Activated CD8-positive, alpha-beta T cell treated with anti-CD3 and anti-CD28 coated beads, Interleukin-2, amount 10 ng/mL, durations not matched to agents 7 days and 5 days (primary cell): Measurements from ENCODE around the gene ACER1. TPM values are rescaled to one million over a fixed set of nuclear protein-coding genes. Genes with fewer than 3 reads are reported as not detected.
"Not testable (repeated sequence)": the region's sequence is repeated elsewhere in the genome, so short reads cannot be mapped to it uniquely, and the experiment has no call there.

ENCODE experiments used
- ATAC-seq: fragments of 150-1000 bp; cut with Tn5 transposase; one replicate; pipeline ENCODE4 v1.10.0; 2021; ENCODE audit warnings: moderate library complexity
- CTCF ChIA-PET: fragments of 350-600 bp; sonication (Branson Sonifier 250); formaldehyde crosslinking; loops from one replicate; lab custom pipeline; 2021; ENCODE audit warnings: antibody characterized with exemption; lab: Charles Lee
- POLR2A ChIA-PET: fragments of 350-600 bp; sonication (Branson Sonifier 250); formaldehyde crosslinking; loops from one replicate; lab custom pipeline; 2021; ENCODE audit warnings: antibody characterized with exemption; lab: Charles Lee
- DNase-seq: peaks from one replicate; pipeline ENCODE4 v3.0.0-alpha.2; 2020
- H3K27ac Mint-ChIP-seq: one replicate; pipeline ENCODE4 v1.8.0; 2021; ENCODE audit warnings: mild to moderate bottlenecking, mixed read lengths
- H3K27me3 Mint-ChIP-seq: one replicate; pipeline ENCODE4 v1.8.0; 2021; ENCODE audit warnings: low read depth, mixed read lengths
- H3K36me3 Mint-ChIP-seq: one replicate; pipeline ENCODE4 v1.8.0; 2021; ENCODE audit warnings: low read depth, mixed read lengths
- H3K4me1 Mint-ChIP-seq: one replicate; pipeline ENCODE4 v1.8.0; 2021; ENCODE audit warnings: low read depth, mixed read lengths
- H3K4me3 Mint-ChIP-seq: one replicate; pipeline ENCODE4 v1.8.0; 2021; ENCODE audit warnings: mild to moderate bottlenecking, mixed read lengths
- H3K9me3 Mint-ChIP-seq: one replicate; pipeline ENCODE4 v1.8.0; 2022; ENCODE audit warnings: mixed read lengths; ENCODE audit not compliant: insufficient read depth
- total RNA-seq, 2 experiments: library from RNA; stranded (reverse); gene quantifications; one replicate each; pipeline ENCODE4 v1.2.3, GENCODE V29; 2021

Gene ACER1
- total RNA-seq, 2 experiments from 2014 or later = 0.26 to 0.29 TPM

DNA sequence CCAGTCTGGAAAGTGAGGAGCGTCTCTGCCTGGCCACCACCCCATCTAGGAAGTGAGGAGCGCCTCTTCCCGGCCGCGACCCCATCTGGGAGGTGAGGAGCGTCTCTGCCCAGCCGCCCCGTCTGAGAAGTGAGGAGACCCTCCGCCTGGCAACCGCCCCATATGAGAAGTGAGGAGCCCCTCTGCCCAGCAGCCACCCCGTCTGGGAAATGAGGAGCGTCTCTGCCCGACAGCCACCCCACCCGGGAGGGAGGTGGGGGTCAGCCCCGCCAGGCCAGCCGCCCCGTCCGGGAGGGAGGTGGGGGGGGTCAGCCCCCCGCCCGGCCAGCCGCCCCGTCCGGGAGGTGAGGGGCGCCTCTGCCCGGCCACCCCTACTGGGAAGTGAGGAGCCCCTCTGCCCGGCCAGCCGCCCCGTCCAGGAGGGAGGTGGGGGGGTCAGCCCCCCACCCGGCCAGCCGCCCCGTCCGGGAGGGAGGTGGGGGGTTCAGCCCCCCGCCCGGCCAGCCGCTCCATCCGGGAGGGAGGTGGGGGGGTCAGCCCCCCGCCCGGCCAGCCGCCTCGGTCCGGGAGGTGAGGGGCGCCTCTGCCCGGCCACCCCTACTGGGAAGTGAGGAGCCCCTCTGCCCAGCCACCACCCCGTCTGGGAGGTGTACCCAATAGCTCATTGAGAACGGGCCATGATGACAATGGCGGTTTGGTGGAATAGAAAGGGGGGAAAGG is 22.1 kb upstream of the ACER1 start:
- H3K27me3 Mint-ChIP-seq, H3K4me1 Mint-ChIP-seq, DNase-seq, H3K4me3 Mint-ChIP-seq, ATAC-seq, H3K9me3 Mint-ChIP-seq, CTCF ChIA-PET, H3K27ac Mint-ChIP-seq: not testable (repeated sequence)
- POLR2A ChIA-PET = interaction anchor here (0.7 kb wide), 1 partner anchor 199 kb away, joined by 3 read pairs; no protein-coding TSS in a partner anchor
- peaks cover 15% of the 10 kb centered on the region for H3K36me3 Mint-ChIP-seq

GRCh38 chr19:6354098-6354674 is 20.8 kb upstream of the ACER1 start:
- ChIA-PET POLR2A (no interaction called here), CTCF (interaction anchor here (1.0 kb wide), 1 partner anchor 228 kb away, joined by 3 read pairs; no protein-coding TSS in a partner anchor)
- peaks cover 12% of the 10 kb centered on the region for H3K36me3 Mint-ChIP-seq
- ATAC-seq = no peak
- DNase-seq = no peak
- H3K27me3 Mint-ChIP-seq = no peaks in the 10 kb centered on the region
- no peak overlapping the region for H3K4me3 Mint-ChIP-seq
- no peaks in the 10 kb centered on the region for H3K9me3 Mint-ChIP-seq
- no peaks in the 10 kb centered on the region for H3K4me1 Mint-ChIP-seq
- no peak overlapping the region for H3K27ac Mint-ChIP-seq

DNA sequence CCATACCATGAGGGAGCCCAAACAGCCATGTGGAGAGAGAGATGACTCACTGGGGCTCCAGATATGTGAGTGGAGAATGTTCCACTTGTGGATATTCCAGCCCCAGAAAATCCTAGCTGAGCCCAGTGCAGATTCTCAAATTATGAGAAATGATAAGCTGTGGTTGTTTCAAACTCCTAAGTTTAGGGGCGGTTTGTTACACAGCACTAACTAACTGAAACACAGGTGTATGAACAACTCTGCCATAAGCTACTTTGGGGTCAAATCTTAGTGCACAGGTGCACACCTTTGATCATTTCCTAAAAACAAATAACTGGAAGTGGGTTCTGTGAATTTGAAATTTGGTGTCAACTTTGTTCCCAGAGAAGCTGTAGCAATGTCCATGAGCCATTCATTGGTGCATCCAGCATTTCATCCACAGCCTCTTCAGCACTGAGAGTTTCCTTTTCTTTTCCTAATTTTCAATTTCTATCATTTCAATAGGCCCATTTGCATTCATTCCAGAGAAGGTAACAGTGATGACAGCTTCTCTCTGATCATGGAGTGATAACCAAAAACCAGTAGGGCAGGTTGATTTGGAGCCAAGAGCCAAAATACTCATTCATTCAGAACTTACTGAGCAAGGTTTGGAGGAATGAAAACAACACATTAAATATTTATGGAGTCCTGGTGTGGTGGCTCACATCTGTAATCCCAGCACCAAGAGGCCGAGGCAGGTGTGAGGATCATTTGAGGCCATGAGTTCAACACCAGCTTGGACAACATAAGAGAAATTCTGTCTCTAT is 19.2 kb upstream of the ACER1 start:
- ATAC-seq (no peak), DNase-seq (no peak)
- Mint-ChIP-seq H3K4me1 (no peaks in the 10 kb centered on the region), H3K9me3 (no peaks in the 10 kb centered on the region), H3K4me3 (no peak overlapping the region), H3K27ac (no peak overlapping the region), H3K36me3 (peaks cover 13% of the 10 kb centered on the region), H3K27me3 (no peaks in the 10 kb centered on the region)
- CTCF ChIA-PET = interaction anchor here (1.0 kb wide), 1 partner anchor 11 kb away, joined by 3 read pairs; no protein-coding TSS in a partner anchor
- POLR2A ChIA-PET = no interaction called here

DNA sequence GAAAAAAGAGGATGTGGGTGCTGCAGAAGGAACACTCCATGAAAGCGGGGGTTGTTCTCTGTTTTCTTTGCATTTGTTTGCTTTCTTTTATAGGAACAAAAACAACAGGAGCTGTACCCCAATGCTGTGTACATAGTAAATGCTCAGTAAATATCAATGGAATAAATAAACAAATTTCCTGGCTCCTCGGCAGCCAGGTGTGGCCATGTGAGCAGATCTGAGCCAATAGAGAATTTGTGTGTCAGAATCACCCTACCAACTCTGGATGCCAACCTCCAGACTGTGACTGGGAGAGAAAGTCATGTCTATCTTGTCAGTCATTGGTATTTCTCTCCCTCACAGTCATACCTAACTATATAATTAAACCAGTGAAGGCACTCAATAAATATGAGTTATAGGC is 17.3 kb upstream of the ACER1 start:
- no peak overlapping the region for H3K27ac Mint-ChIP-seq
- no peaks in the 10 kb centered on the region for H3K4me1 Mint-ChIP-seq
- no peaks in the 10 kb centered on the region for H3K27me3 Mint-ChIP-seq
- DNase-seq = no peak
- no peak for ATAC-seq
- H3K36me3 Mint-ChIP-seq = peaks cover 13% of the 10 kb centered on the region
- ChIA-PET POLR2A (no interaction called here), CTCF (no interaction called here)
- H3K4me3 Mint-ChIP-seq = no peak overlapping the region
- H3K9me3 Mint-ChIP-seq = no peaks in the 10 kb centered on the region

- H3K9me3 Mint-ChIP-seq, H3K4me1 Mint-ChIP-seq, H3K27me3 Mint-ChIP-seq, H3K27ac Mint-ChIP-seq, ATAC-seq, DNase-seq, POLR2A ChIA-PET, CTCF ChIA-PET, H3K4me3 Mint-ChIP-seq: not testable (repeated sequence)
- peaks cover 13% of the 10 kb centered on the region for H3K36me3 Mint-ChIP-seq
Observed at GRCh38 chr19:6349271-6349670, 15.9 kb upstream of the ACER1 start.

- Mint-ChIP-seq H3K36me3 (peaks cover 11% of the 10 kb centered on the region), H3K27me3 (no peaks in the 10 kb centered on the region), H3K27ac (no peak overlapping the region), H3K9me3 (no peaks in the 10 kb centered on the region), H3K4me3 (no peak overlapping the region), H3K4me1 (peaks cover 5% of the 10 kb centered on the region)
- ChIA-PET CTCF (interaction anchor here (0.8 kb wide), 1 partner anchor 174 kb away, joined by 3 read pairs; no protein-coding TSS in a partner anchor), POLR2A (no interaction called here)
- no peak for DNase-seq
- no peak for ATAC-seq
Observed at GRCh38 chr19:6343462-6343861, 10.1 kb upstream of the ACER1 start.

DNA sequence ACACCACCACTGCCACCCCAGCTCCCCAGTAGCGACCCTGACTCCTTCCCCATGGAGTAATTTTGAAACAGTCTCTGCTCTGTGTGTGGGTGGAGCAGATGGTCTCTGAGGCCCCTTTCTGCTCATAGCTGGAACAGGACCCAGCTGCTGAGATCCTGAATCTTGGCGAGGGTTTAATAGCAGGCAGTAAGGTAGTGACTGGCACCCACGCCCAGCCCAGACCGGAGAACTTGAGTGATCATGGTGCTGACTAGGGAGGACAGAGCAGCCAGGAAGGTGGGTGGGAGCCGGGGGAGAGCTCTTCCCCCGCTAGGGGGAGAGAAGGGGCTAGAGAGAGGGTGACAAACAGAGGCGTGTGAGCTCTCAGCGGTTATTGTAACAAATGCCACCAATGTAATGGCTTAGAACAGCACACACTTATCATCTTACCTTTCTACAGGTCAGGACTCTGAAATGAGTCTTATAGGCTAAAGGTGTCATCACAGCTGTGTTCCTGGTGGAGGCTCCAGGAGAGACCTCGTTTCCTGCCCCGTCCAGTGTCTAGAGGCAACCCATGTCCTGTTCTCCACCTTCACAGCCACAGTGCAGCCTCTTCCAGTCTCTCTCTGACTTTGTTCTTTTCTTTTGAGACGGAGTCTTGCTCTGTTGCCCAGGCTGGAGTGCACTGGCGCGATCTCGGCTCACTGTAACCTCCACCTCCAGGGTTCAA is 7.2 kb upstream of the ACER1 start:
- Mint-ChIP-seq H3K27me3 (no peaks in the 10 kb centered on the region), H3K36me3 (peaks cover 9% of the 10 kb centered on the region), H3K4me3 (no peak overlapping the region), H3K27ac (no peak overlapping the region), H3K9me3 (no peaks in the 10 kb centered on the region), H3K4me1 (peaks cover 5% of the 10 kb centered on the region)
- POLR2A ChIA-PET = no interaction called here
- ATAC-seq = no peak
- CTCF ChIA-PET = interaction anchor here (1.2 kb wide), 1 partner anchor 292 kb away, joined by 3 read pairs; no protein-coding TSS in a partner anchor
- DNase-seq = no peak

GRCh38 chr19:6334490-6335285 is 1.3 kb upstream of the ACER1 start:
- Mint-ChIP-seq H3K4me3 (no peak overlapping the region), H3K4me1 (no peaks in the 10 kb centered on the region), H3K9me3 (no peaks in the 10 kb centered on the region), H3K27me3 (no peaks in the 10 kb centered on the region), H3K36me3 (no peaks in the 10 kb centered on the region), H3K27ac (no peak overlapping the region)
- DNase-seq = no peak
- ChIA-PET POLR2A (no interaction called here), CTCF (no interaction called here)
- no peak for ATAC-seq

DNA sequence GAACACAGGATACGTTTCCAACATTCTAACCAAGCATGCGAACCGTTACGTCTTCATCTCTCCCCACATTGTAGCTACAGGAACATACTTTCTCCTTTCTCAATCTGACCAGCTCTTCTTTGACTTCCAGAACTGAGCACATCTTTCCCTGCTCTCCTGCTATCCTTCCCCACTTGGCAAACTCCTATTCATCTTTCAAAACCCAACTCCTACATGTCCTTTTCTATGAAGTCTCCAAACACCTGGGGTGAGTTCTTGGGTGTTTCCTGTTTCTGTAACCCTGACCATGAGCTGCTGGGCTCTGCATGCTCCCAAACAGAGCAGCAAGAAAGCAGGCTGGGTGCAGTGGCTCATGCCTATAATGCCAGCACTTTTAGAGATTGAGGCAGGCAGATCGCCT is 6.6 kb downstream of the ACER1 start:
- no peak overlapping the region for H3K27ac Mint-ChIP-seq
- ChIA-PET POLR2A (no interaction called here), CTCF (no interaction called here)
- no peak for DNase-seq
- H3K9me3 Mint-ChIP-seq = no peaks in the 10 kb centered on the region
- peaks cover 1% of the 10 kb centered on the region for H3K27me3 Mint-ChIP-seq
- H3K4me3 Mint-ChIP-seq = no peak overlapping the region
- H3K36me3 Mint-ChIP-seq = no peaks in the 10 kb centered on the region
- H3K4me1 Mint-ChIP-seq = no peaks in the 10 kb centered on the region
- ATAC-seq = no peak

DNA sequence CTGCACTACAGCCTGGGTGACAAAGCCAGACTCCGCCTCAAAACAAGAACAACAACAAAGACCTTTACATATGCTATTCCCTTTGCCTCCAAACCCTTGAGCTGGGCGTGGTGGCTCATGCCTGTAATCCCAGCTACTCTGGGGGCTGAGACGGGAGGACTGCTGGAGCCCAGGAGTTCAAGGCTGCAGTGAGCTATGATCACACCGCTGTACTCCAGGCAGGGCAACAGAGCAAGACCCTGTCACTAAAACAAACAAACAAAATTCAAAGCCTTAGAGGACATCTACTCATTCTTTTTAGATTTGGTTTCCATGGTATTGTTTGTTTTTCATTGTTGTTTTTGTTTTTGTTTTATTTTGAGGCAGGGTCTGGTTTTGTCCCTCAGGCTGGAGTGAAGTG is 7.8 kb downstream of the ACER1 start:
- no peak overlapping the region for H3K4me3 Mint-ChIP-seq
- H3K27me3 Mint-ChIP-seq = peaks cover 1% of the 10 kb centered on the region
- ChIA-PET CTCF (no interaction called here), POLR2A (no interaction called here)
- H3K9me3 Mint-ChIP-seq = no peaks in the 10 kb centered on the region
- DNase-seq = no peak
- H3K36me3 Mint-ChIP-seq = no peaks in the 10 kb centered on the region
- no peak overlapping the region for H3K27ac Mint-ChIP-seq
- H3K4me1 Mint-ChIP-seq = no peaks in the 10 kb centered on the region
- ATAC-seq = no peak

GRCh38 chr19:6324757-6325156 is 8.7 kb downstream of the ACER1 start:
- Mint-ChIP-seq H3K4me1 (no peaks in the 10 kb centered on the region), H3K27me3 (peaks cover 1% of the 10 kb centered on the region), H3K4me3 (no peak overlapping the region), H3K36me3 (no peaks in the 10 kb centered on the region), H3K27ac (no peak overlapping the region), H3K9me3 (no peaks in the 10 kb centered on the region)
- DNase-seq = no peak
- ATAC-seq = no peak
- CTCF ChIA-PET = no interaction called here
- POLR2A ChIA-PET = no interaction called here
